ENCODE data around the gene AFP.

AFP gene

GRCh38 chr4:73415807-73416238 is 20.2 kb upstream of the AFP start:
- no peak for DNase-seq

DNA sequence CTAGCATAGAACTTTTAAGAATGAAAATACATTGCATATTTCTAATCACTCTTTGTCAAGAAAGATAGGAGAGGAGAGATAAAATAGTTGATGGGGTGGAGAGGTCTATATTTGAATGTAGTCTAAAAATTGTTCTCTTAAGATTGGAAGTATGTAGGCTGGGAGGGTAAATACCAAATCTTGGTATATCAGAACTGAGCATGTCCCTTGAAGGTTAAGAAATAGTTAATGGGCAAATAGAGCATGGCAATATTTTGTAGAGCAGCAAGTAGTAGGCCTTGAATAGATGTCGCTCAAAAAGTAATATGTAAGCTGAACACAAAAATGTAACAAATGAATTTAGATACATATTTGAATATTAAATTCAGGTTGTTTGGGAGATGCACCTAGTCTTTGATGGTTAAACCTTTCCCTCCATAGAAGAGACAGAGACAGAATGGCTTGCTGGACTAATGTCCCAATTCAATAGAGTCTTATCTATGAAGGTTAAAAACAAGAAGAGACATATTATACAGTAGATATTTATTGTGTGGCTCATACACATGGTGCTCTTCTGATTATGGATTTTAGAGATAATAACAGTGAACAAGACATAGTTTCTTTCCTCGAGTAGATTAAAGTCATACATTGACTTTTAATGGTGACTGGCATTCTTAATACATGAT is 19.5 kb upstream of the AFP start:
- no peak for DNase-seq

GRCh38 chr4:73417342-73417741 is 18.7 kb upstream of the AFP start:
- no peak for DNase-seq

DNA sequence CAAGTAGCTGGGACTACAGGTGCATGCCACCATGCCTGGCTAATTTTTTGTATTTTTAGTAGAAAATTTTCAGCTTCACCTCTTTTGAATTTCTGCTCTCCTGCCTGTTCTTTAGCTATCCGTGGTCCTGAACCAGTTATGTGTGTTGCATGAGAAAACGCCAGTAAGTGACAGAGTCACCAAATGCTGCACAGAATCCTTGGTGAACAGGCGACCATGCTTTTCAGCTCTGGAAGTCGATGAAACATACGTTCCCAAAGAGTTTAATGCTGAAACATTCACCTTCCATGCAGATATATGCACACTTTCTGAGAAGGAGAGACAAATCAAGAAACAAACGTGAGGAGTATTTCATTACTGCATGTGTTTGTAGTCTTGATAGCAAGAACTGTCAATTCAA is 18.0 kb upstream of the AFP start:
- DNase-seq = no peak

- DNase-seq = no peak
Measured at GRCh38 chr4:73418677-73419076, 17.3 kb upstream of the AFP start.

DNA sequence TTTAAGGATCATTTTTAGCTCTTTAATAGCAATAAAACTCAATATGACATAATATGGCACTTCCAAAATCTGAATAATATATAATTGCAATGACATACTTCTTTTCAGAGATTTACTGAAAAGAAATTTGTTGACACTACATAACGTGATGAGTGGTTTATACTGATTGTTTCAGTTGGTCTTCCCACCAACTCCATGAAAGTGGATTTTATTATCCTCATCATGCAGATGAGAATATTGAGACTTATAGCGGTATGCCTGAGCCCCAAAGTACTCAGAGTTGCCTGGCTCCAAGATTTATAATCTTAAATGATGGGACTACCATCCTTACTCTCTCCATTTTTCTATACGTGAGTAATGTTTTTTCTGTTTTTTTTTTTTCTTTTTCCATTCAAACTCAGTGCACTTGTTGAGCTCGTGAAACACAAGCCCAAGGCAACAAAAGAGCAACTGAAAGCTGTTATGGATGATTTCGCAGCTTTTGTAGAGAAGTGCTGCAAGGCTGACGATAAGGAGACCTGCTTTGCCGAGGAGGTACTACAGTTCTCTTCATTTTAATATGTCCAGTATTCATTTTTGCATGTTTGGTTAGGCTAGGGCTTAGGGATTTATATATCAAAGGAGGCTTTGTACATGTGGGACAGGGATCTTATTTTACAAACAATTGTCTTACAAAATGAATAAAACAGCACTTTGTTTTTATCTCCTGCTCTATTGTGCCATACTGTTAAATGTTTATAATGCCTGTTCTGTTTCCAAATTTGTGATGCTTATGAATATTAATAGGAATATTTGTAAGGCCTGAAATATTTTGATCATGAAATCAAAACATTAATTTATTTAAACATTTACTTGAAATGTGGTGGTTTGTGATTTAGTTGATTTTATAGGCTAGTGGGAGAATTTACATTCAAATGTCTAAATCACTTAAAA is 16.6 kb upstream of the AFP start:
- DNase-seq = peak; percentile 71

GRCh38 chr4:73420615-73421014 is 15.4 kb upstream of the AFP start:
- no peak for DNase-seq

DNA sequence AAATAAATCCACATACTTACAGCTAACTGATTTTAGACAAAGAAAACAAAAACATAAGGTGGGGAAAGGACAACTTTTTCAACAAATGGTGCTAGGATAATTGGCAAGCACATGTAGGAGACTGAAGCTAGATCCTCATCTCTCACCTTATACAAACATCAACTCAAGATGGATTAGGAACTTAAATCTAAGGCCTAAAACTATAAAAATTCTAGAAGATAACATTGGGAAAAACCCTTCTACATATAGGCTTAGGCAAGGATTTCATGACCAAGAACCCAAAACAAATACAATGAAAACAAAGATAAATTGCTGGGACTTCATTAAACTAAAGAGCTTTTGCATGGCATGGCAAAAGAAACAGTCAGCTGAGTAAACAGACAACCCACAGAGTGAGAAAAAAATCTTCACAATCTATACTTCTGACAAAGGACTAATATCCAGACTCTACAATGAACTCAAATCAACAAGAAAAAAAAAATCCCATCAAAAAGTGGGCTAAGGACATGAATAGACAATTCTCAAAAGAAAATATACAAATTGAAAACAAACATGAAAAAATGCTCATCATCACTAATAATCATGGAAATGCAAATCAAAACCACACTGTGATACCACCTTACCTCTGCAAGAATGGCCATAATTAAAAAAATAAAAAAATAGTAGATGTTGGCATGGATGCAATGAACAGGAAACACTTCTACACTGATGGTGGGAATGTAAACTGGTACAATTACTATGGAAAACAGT is 14.1 kb upstream of the AFP start:
- DNase-seq = no peak

GRCh38 chr4:73422458-73422752 is 13.6 kb upstream of the AFP start:
- no peak for DNase-seq

GRCh38 chr4:73423184-73423583 is 12.8 kb upstream of the AFP start:
- no peak for DNase-seq

DNA sequence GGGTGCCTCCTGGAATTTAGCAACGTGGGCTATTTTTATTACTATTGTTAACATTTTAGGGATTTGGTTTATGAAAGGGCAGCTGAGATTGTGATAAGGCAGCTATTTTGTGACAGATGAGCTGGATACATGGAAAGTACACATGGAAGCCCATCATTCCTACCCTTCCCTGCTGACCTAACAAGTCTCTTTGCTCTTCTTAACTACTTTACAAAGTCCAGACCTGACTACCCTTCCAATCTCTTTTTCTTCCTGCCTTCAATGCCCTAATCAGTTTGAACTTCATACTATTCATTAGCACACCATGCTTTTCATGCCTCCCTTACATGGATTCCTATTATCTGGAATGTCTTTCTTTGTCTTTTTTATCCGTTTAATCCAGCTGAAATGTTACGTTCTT is 9.4 kb upstream of the AFP start:
- DNase-seq = no peak

DNA sequence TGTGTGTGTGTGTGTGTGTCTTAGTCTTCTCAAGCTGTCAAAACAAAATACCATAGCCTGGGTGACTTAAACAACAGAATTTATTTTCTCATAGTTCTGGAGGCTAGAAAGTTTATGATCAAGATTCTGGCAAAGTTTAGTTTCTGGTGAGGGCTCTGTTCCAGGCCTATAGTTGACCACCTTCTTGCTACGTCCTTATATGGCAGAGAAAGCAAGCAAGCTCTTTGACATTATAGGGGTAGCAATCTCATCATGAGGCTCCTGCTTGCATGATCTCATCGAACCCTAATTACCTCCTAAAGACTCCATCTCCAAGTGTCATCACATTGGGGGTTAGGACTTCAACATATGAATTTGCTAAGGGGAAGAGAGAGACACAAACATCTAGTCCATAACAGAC is 6.9 kb upstream of the AFP start:
- DNase-seq = no peak

DNA sequence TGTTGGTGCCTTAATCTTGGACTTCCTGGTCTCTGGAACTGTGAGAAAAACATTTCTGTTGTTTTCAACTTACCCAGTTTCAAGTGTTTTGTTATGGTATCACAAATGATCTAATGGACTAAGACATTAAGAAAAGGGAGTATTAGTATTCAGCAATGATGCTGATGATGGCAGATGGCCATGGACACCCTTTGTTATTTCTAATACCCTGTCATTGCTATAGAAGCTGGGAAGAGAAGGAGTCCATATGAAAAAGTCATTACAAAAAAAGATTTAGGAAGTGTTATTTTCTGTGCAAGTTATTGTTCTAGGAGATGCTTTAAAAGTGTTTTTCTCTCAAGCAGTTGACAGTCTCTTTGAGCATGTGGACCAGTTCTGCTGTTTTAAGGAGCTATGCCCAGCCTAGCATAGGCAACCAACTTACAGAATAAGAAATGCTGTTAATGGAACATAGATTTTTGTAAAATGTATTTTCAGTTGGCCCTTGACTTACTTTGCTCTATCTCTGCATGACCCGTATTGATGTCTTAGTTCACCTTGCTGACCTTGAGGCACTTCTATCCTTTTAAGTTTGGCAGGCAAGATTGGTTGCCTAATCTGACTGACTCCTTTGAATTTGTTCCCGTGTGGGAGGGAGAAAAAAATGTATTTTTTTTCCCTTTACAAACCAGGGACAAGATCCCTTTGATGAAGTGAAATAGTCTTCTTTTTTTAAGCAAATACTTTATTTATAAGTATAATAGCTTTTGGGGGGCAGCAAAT is 6.0 kb upstream of the AFP start:
- DNase-seq = no peak

- DNase-seq = no peak
Measured at GRCh38 chr4:73431813-73432168, 4.2 kb upstream of the AFP start.

DNA sequence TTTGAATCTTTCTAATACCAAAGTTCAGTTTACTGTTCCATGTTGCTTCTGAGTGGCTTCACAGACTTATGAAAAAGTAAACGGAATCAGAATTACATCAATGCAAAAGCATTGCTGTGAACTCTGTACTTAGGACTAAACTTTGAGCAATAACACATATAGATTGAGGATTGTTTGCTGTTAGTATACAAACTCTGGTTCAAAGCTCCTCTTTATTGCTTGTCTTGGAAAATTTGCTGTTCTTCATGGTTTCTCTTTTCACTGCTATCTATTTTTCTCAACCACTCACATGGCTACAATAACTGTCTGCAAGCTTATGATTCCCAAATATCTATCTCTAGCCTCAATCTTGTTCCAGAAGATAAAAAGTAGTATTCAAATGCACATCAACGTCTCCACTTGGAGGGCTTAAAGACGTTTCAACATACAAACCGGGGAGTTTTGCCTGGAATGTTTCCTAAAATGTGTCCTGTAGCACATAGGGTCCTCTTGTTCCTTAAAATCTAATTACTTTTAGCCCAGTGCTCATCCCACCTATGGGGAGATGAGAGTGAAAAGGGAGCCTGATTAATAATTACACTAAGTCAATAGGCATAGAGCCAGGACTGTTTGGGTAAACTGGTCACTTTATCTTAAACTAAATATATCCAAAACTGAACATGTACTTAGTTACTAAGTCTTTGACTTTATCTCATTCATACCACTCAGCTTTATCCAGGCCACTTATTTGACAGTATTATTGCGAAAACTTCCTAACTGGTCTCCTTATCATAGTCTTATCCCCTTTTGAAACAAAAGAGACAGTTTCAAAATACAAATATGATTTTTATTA is 3.6 kb upstream of the AFP start:
- DNase-seq = no peak

DNA sequence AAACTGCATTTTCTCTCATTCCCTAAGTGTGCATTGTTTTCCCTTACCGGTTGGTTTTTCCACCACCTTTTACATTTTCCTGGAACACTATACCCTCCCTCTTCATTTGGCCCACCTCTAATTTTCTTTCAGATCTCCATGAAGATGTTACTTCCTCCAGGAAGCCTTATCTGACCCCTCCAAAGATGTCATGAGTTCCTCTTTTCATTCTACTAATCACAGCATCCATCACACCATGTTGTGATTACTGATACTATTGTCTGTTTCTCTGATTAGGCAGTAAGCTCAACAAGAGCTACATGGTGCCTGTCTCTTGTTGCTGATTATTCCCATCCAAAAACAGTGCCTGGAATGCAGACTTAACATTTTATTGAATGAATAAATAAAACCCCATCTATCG is 2.9 kb upstream of the AFP start:
- no peak for DNase-seq

DNA sequence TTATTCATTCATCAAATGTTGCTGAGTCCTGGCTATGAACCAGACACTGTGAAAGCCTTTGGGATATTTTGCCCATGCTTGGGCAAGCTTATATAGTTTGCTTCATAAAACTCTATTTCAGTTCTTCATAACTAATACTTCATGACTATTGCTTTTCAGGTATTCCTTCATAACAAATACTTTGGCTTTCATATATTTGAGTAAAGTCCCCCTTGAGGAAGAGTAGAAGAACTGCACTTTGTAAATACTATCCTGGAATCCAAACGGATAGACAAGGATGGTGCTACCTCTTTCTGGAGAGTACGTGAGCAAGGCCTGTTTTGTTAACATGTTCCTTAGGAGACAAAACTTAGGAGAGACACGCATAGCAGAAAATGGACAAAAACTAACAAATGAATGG is 1.7 kb upstream of the AFP start:
- no peak for DNase-seq

DNA sequence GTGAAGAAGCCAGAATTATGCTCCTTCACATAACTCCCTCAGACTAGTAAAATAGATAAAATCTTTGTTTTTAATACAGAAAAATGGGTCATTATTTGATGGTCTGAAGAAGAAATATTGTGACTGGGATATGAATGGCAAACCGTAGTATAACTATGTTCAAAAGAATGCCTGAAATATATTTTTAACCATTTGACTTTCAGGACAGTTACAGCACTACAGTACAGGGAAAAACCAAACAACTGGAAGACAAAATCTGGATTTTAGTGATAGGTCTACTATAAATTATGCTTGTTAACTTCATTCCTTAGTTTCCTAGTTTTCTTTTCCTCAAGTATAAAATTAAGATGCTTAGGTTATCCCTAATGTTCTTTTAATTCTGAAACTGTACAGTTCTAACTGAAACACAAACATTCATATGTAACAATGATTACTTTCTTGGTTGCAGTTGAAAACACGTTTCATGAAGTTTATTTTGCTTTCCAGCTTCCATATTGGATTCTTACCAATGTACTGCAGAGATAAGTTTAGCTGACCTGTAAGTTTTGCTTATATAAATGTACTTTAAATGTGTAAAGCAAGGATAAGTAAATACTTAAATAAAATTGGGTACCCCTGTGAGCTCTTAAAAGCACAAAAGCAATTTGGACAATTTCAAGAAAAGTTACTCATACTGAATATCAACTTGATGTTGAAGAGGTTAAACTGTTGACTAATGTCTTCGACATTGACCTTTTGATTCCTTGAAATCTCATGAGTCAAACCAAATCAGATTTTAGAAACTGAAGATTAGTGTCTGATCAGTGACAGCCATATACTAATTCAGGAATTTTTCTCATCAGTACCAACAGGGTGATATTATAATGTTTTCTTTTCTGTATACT is 895 bp downstream of the AFP start:
- no peak for DNase-seq

DNA sequence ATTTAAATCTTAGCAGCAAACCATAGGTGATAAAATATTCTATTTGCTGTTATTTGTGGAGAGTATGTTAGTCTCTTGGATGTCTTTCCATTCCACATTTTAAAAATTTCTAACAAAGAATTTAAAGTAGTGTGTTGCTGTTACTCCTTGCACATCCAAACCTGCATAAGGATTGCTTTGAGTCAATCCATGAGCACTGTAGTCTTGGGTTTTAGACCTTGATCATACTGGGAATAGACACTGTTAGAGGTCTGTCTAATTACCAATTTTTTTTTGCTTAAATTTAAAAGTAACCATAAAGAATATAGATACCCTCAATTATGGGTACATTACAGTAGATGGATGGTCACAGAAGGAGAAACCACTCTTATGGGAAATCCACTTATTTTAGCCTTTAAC is 1.5 kb downstream of the AFP start:
- no peak for DNase-seq

DNA sequence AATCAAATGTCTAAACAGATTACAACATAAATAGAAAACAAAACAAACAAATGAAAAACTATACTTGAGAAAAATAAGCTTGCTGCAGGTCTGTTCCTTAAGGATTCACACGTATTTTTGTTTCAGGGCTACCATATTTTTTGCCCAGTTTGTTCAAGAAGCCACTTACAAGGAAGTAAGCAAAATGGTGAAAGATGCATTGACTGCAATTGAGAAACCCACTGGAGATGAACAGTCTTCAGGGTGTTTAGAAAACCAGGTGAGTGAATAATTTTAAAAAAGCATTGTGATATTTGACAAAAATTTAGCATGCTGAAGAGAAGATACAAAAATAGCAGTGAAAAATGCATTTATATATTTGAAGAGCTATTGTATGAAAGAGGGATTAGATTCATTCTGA is 2.0 kb downstream of the AFP start:
- DNase-seq = no peak

DNA sequence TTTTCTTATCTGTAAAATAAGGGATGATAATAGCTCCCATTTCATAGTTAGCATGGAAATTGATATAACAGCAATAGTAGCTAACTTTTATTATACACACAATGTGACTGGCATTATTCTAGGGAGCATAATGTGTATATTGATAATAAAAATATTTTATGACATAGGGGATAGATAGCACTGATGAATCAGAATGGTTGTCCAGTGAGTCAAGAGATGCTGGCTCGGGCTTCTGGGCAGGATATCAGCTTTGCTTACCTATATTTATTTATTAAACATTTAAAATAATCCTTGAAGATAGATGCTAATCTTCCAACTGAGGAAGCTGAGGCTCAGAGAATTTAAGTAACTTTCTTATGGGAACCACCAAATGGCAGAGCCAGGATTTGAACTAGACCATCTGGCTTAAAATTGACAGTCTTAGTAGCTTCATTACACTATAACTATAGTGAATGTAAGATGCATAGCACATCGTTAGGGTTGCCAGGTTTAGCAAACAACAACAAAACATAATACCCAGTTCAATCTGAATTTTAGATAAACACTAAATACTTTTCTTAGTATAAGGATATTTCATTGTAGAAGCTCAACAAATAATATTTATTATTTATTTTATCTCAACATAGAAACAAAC is 2.7 kb downstream of the AFP start:
- DNase-seq = no peak
